IMR-90 (cell line): ENCODE measurements around the gene GPR17. TPM values are rescaled to one million over a fixed set of nuclear protein-coding genes. Genes with fewer than 3 reads are reported as not detected.
A peak's percentile ranks its signal among the peaks of the same experiment; 100 is the strongest.

Source experiments
- ATAC-seq: fragments of 200-7000 bp; cut with Tn5 transposase; 2 replicates; pipeline ENCODE4 v1.9.1; 2020; ENCODE audit warnings: low read depth, mild to moderate bottlenecking, moderate library complexity
- BruUV-seq: library from RNA; stranded (reverse); fragments of 400-500 nt; replicated peaks from 2 replicates; lab custom pipeline; 2021; lab: Mats Ljungman, UMichigan
- CTCF ChIA-PET: fragments of 300-600 bp; formaldehyde crosslinking; extraction: SDS; loops from one replicate; lab custom pipeline; 2021; ENCODE audit warnings: antibody characterized with exemption; lab: Yijun Ruan, JAX
- POLR2A ChIA-PET: fragments of 300-600 bp; sonication (Branson Sonifier 250); formaldehyde crosslinking; loops from one replicate; lab custom pipeline; 2022; ENCODE audit warnings: antibody characterized with exemption; ENCODE audit not compliant: unreplicated experiment; lab: Charles Lee
- DNase-seq: peaks from one replicate; pipeline ENCODE4 v3.0.0; 2013
- H2AFZ ChIP-seq: replicated peaks from 2 replicates; pipeline ENCODE3; 2013; ENCODE audit warnings: low read length, mild to moderate bottlenecking; ENCODE audit not compliant: poor library complexity
- H2AK5ac ChIP-seq: 2 replicates; pipeline ENCODE4 v1.6.1; 2013; ENCODE audit warnings: low read depth, low read length, inconsistent platforms
- H2AK9ac ChIP-seq: replicated peaks from 2 replicates; pipeline ENCODE3; 2013; ENCODE audit warnings: mild to moderate bottlenecking, low read depth, low read length, moderate library complexity; ENCODE audit not compliant: poor library complexity
- H2BK120ac ChIP-seq: 2 replicates; pipeline ENCODE4 v1.6.1; 2013; ENCODE audit warnings: low read depth, low read length, inconsistent platforms
- H2BK15ac ChIP-seq: 3 replicates; pipeline ENCODE4 v1.6.1; 2013; ENCODE audit warnings: low read depth, low read length, inconsistent platforms
- H2BK20ac ChIP-seq: 2 replicates; pipeline ENCODE4 v1.6.1; 2013; ENCODE audit warnings: low read depth, mild to moderate bottlenecking, inconsistent platforms, low read length, moderate library complexity
- H2BK5ac ChIP-seq: 2 replicates; pipeline ENCODE4 v1.6.1; 2013; ENCODE audit warnings: mild to moderate bottlenecking, low read depth, low read length, inconsistent platforms; ENCODE audit not compliant: poor library complexity, severe bottlenecking
- H3K14ac ChIP-seq: replicated peaks from 2 replicates; pipeline ENCODE4 v1.6.1; 2013; ENCODE audit warnings: low read depth, low read length, inconsistent platforms
- H3K18ac ChIP-seq: 2 replicates; pipeline ENCODE4 v1.6.1; 2013; ENCODE audit warnings: low read depth, low read length, control low read depth
- H3K23ac ChIP-seq: 2 replicates; pipeline ENCODE4 v1.6.1; 2013; ENCODE audit warnings: low read depth, low read length, inconsistent platforms
- H3K27ac ChIP-seq: 2 replicates; pipeline ENCODE4 v1.5.1; 2013; ENCODE audit warnings: mild to moderate bottlenecking, control low read depth, low read length; ENCODE audit not compliant: insufficient read depth
- H3K27me3 ChIP-seq: 2 replicates; pipeline ENCODE4 v1.6.1; 2013; ENCODE audit warnings: low read length; ENCODE audit not compliant: control insufficient read depth, insufficient read depth
- H3K36me3 ChIP-seq: 2 replicates; pipeline ENCODE4 v1.6.1; 2013; ENCODE audit warnings: low read length, mixed read lengths; ENCODE audit not compliant: control insufficient read depth, insufficient read depth
- H3K4ac ChIP-seq: 2 replicates; pipeline ENCODE4 v1.6.1; 2013; ENCODE audit warnings: low read depth, low read length, inconsistent platforms
- H3K4me1 ChIP-seq: 2 replicates; pipeline ENCODE4 v1.6.1; 2013; ENCODE audit warnings: low read length, mixed read lengths; ENCODE audit not compliant: control insufficient read depth, insufficient read depth
- H3K4me2 ChIP-seq: 2 replicates; pipeline ENCODE4 v1.6.1; 2013; ENCODE audit warnings: low read depth, mild to moderate bottlenecking, control low read depth, low read length, moderate library complexity
- H3K4me3 ChIP-seq: 2 replicates; pipeline ENCODE4 v1.5.1; 2013; ENCODE audit warnings: low read depth, mild to moderate bottlenecking, control low read depth, low read length, moderate library complexity; ENCODE audit not compliant: insufficient read depth
- H3K56ac ChIP-seq: 2 replicates; pipeline ENCODE4 v1.6.1; 2013; ENCODE audit warnings: low read length, inconsistent platforms; ENCODE audit not compliant: insufficient read depth; ENCODE audit errors: extremely low read depth
- H3K79me1 ChIP-seq, 2 experiments: 2 replicates each; pipeline ENCODE4 v1.6.1; 2013; ENCODE audit warnings: low read length in 2 of 2, inconsistent platforms in 1 of 2, low read depth in 1 of 2
- H3K9ac ChIP-seq: 2 replicates; pipeline ENCODE4 v1.6.1; 2013; ENCODE audit warnings: low read depth, low read length, control low read depth
- H3K9me1 ChIP-seq: 2 replicates; pipeline ENCODE4 v1.6.1; 2013; ENCODE audit warnings: low read length, inconsistent platforms; ENCODE audit not compliant: insufficient read depth
- H3K9me3 ChIP-seq: 2 replicates; pipeline ENCODE4 v1.6.1; 2013; ENCODE audit warnings: low read length; ENCODE audit not compliant: control insufficient read depth, insufficient read depth
- H4K20me1 ChIP-seq: 2 replicates; pipeline ENCODE4 v1.6.1; 2013; ENCODE audit warnings: low read length, inconsistent platforms; ENCODE audit not compliant: insufficient read depth
- H4K5ac ChIP-seq: 2 replicates; pipeline ENCODE4 v1.6.1; 2013; ENCODE audit warnings: mild to moderate bottlenecking, low read depth, low read length, control low read depth
- H4K8ac ChIP-seq, 2 experiments: 2 replicates each; pipeline ENCODE4 v1.6.1; 2013; ENCODE audit warnings: low read depth in 2 of 2, low read length in 2 of 2, control low read depth in 1 of 2, inconsistent platforms in 1 of 2
- H4K91ac ChIP-seq: 2 replicates; pipeline ENCODE4 v1.6.1; 2013; ENCODE audit warnings: low read depth, low read length, inconsistent platforms; ENCODE audit not compliant: insufficient read depth
- CEBPB ChIP-seq: IDR thresholded peaks from 2 replicates; pipeline ENCODE4 v1.6.1; 2012; ENCODE audit warnings: low read depth, low read length, improper control_type of control experiment
- FOS ChIP-seq: fragments of 150-350 bp; IDR thresholded peaks from 2 replicates; pipeline ENCODE4 v1.6.1; 2016; ENCODE audit warnings: low read depth, low read length
- MAFK ChIP-seq: IDR thresholded peaks from 2 replicates; pipeline ENCODE4 v1.6.1; 2012; ENCODE audit warnings: low read depth, low read length, improper control_type of control experiment
- MAZ ChIP-seq: IDR thresholded peaks from 2 replicates; pipeline ENCODE4 v1.6.1; 2012; ENCODE audit warnings: low read depth, mild to moderate bottlenecking, low read length, improper control_type of control experiment, moderate library complexity, borderline replicate concordance
- MXI1 ChIP-seq: IDR thresholded peaks from 2 replicates; pipeline ENCODE4 v1.6.1; 2012; ENCODE audit warnings: low read depth, mild to moderate bottlenecking, low read length, moderate library complexity, borderline replicate concordance
- NFE2L2 ChIP-seq: fragments of 150-350 bp; IDR thresholded peaks from 2 replicates; pipeline ENCODE4 v1.6.1; 2016; ENCODE audit warnings: low read depth, mild to moderate bottlenecking, low read length
- POLR2A ChIP-seq: IDR thresholded peaks from 2 replicates; pipeline ENCODE4 v1.6.1; 2012; ENCODE audit warnings: mild to moderate bottlenecking, low read depth, low read length
- RAD21 ChIP-seq: IDR thresholded peaks from 2 replicates; pipeline ENCODE4 v1.6.1; 2012; ENCODE audit warnings: low read length, improper control_type of control experiment
- RFX5 ChIP-seq: IDR thresholded peaks from 2 replicates; pipeline ENCODE4 v1.8.0; 2012; ENCODE audit warnings: low read depth, mild to moderate bottlenecking, low read length, moderate library complexity
- SMC3 ChIP-seq: fragments of 150-350 bp; IDR thresholded peaks from 2 replicates; pipeline ENCODE4 v1.6.1; 2016; ENCODE audit warnings: low read depth, mild to moderate bottlenecking, antibody characterized with exemption, low read length, moderate library complexity
- WGBS, 2 experiments: methylation state at CpG; one replicate each; pipeline versions ENCODE4 v1.1.5 to v1.1.7; 2013; ENCODE audit warnings: missing lambda C conversion rate in 2 of 2; ENCODE audit not compliant: insufficient read length in 1 of 2; ENCODE audit errors: extremely low coverage in 2 of 2; 5-methylcytosine and 5-hydroxymethylcytosine counted together
- dilution Hi-C: fragments of 300-500 bp; cut with HindIII; formaldehyde crosslinking; loops from one replicate; pipeline ENCODE4 v1.14.3; 2018; ENCODE audit warnings: low sequenced_read_pairs; ENCODE audit not compliant: unreplicated experiment
- in situ Hi-C: fragments of 300-500 bp; cut with MboI; formaldehyde crosslinking; loops from 3 replicates; pipeline ENCODE4 v1.14.3; 2019; ENCODE audit warnings: low sequenced_read_pairs, inconsistent platforms, mixed read lengths
- intact Hi-C: fragments of 100-400 bp; cut with micrococcal nuclease; formaldehyde crosslinking; loops from 2 replicates; pipeline ENCODE4 v1.10.0; 2022
- polyA plus RNA-seq, 3 experiments: library from polyadenylated mRNA; depleted of rRNA; stranded (reverse); fragments of >200 nt; gene quantifications; 2 replicates each; pipeline ENCODE4 v1.2.3, GENCODE V29; 2012; ENCODE audit warnings: low replicate concordance in 1 of 3
- total RNA-seq: library from RNA; depleted of rRNA; stranded (reverse); fragments of >200 nt; gene quantifications from 2 replicates; pipeline ENCODE4 v1.2.3, GENCODE V29; 2012
- TF ChIP-seq, protein P1 (sequence below): fragments of 150-350 bp; IDR thresholded peaks from 2 replicates; pipeline ENCODE4 v1.6.1; 2016; ENCODE audit warnings: low read depth, mild to moderate bottlenecking, low read length, moderate library complexity, borderline replicate concordance
- TF ChIP-seq, protein P2 (sequence below): fragments of 150-350 bp; IDR thresholded peaks from 2 replicates; pipeline ENCODE4 v1.6.1; 2017; ENCODE audit warnings: mild to moderate bottlenecking, antibody characterized with exemption, low read length, low read depth

GPR17 gene
- total and polyA plus RNA-seq, 2 of the 4 experiments (the other 2 are of a cell fraction) = not detected

DNA sequence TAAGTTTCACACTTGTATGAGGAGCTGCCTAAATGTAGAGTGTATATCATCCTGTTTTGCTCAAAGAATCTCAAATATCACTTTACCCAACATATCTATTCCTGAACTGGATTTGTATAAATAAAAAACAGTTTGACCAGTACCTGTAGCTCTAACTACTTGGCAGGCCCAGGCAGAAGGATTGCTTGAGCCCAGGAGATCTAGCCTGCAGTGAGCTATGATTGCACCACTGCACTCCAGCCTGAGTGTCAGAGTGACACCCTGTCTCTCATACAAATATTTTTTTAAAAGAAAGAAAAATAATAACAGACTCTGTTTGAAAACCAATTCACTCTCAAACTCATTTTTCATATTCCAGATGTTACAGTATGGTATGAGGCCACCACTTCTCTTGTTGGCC, 37.1 kb downstream of the GPR17 start (continued):
- TF ChIP-seq MXI1 (no peak), MAFK (no peak)

DNA sequence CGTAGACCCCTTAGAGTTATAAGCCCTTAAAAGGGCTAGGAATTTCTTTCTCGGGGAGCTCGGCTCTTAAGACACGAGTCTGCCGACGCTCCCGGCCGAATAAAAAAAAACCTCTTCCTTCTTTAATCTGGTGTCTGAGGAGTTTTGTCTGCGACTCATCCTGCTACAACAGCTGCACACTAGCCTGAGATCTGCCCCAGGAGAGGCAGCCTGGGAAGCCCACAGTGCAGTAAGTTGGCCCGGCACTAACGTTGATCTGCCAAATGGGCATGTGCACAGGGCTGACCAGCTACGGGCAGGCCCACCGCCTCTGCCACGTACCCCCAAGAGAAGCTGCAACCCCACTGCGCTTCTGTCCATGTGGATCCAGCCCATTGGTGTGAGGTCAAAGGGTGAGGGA, 37.8 kb downstream of the GPR17 start:
- CTCF ChIA-PET = no interaction called here
- POLR2A ChIA-PET = no interaction called here
- H3K9me3 ChIP-seq = peaks cover 1% of the 10 kb centered on the region; the same call in 1 of the 2 replicates
- 13% methylated on average over 6 of the region's 15 CpGs; no CpG with 5 or more reads in 1 of the 2 experiments for WGBS, 2 experiments
- ATAC-seq (peak; percentile 81), DNase-seq (peak; percentile 53)
- H4K91ac ChIP-seq = peak overlapping the region; percentile 33; the same call in 1 of the 2 replicates
- H3K18ac ChIP-seq = peak overlapping the region; percentile 2; the same call in 1 of the 2 replicates
- peaks cover 5% of the 10 kb centered on the region; the same call in 1 of the 2 replicates for H3K9me1 ChIP-seq
- no peak overlapping the region for H2BK20ac ChIP-seq
- H4K5ac ChIP-seq = peak overlapping the region; percentile 4; the same call in 1 of the 2 replicates
- H3K36me3 ChIP-seq = no peaks in the 10 kb centered on the region
- no peak overlapping the region for H3K56ac ChIP-seq
- no peak overlapping the region for H3K4me3 ChIP-seq
- H2AK5ac ChIP-seq = peak overlapping the region; percentile 54; the same call in 1 of the 2 replicates
- H2AK9ac ChIP-seq = peak overlapping the region; percentile 44
- peak overlapping the region; percentile 32; the same call in 1 of the 2 replicates for H3K4ac ChIP-seq
- TF ChIP-seq SMC3 (no peak), FOS (no peak), POLR2A (no peak), MAFK (no peak), RAD21 (no peak), RFX5 (no peak), NFE2L2 (no peak), MAZ (no peak), CEBPB (no peak)
- TF ChIP-seq, protein P1, sequence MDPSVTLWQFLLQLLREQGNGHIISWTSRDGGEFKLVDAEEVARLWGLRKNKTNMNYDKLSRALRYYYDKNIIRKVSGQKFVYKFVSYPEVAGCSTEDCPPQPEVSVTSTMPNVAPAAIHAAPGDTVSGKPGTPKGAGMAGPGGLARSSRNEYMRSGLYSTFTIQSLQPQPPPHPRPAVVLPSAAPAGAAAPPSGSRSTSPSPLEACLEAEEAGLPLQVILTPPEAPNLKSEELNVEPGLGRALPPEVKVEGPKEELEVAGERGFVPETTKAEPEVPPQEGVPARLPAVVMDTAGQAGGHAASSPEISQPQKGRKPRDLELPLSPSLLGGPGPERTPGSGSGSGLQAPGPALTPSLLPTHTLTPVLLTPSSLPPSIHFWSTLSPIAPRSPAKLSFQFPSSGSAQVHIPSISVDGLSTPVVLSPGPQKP = no peak
- TF ChIP-seq, protein P2, sequence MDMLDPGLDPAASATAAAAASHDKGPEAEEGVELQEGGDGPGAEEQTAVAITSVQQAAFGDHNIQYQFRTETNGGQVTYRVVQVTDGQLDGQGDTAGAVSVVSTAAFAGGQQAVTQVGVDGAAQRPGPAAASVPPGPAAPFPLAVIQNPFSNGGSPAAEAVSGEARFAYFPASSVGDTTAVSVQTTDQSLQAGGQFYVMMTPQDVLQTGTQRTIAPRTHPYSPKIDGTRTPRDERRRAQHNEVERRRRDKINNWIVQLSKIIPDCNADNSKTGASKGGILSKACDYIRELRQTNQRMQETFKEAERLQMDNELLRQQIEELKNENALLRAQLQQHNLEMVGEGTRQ = no peak
- peak overlapping the region; percentile 86 for H2AFZ ChIP-seq
- H3K14ac ChIP-seq = no peak overlapping the region
- H2BK120ac ChIP-seq = no peak overlapping the region
- H3K9ac ChIP-seq = no peak overlapping the region
- dilution Hi-C loops (no loop called here), in situ Hi-C loops (no loop called here), intact Hi-C loops (no loop called here)
- H4K20me1 ChIP-seq = no peaks in the 10 kb centered on the region
- peak overlapping the region; percentile 38; the same call in 1 of the 3 replicates for H2BK15ac ChIP-seq
- H3K27ac ChIP-seq = peak overlapping the region; percentile 31; the same call in 1 of the 2 replicates
- H3K23ac ChIP-seq = no peak overlapping the region
- no peak overlapping the region; the same call in 1 of the 2 replicates for H3K4me2 ChIP-seq
- H2BK5ac ChIP-seq = no peak overlapping the region
- peaks cover 4% of the 10 kb centered on the region for H3K4me1 ChIP-seq
- H3K79me1 ChIP-seq = no peaks in the 10 kb centered on the region
- BruUV-seq = no TSS peak
- peaks cover 5% of the 10 kb centered on the region; the same call in 1 of the 2 replicates for H3K27me3 ChIP-seq
- peak overlapping the region in 1 of 2 experiments; percentile 19; a peak in 1 of 4 replicates for H4K8ac ChIP-seq
